ENCODE data around the gene ULBP2. TPM values are rescaled to one million over a fixed set of nuclear protein-coding genes. Genes with fewer than 3 reads are reported as not detected.

ULBP2 gene
- total and polyA plus RNA-seq, 8 donors, result 2.2 to 3.6 (median 2.5) TPM

- intact Hi-C loops (cut with DNase I), result no loop called here
- TF ChIP-seq CTCF (IDR thresholded peaks at IDR 0.05), result no peak
- Histone ChIP-seq H3K36me3 (no peaks in the 10 kb centered on the region), H3K4me3 (no peak overlapping the region), H3K4me1 (peaks cover 9 to 27% of the 10 kb centered on the region in 2 donors), H3K27me3 (no peaks in the 10 kb centered on the region), H3K9me3 (no peaks in the 10 kb centered on the region), H3K27ac (no peak overlapping the region)
- ATAC-seq, result no peak
- DNase-seq, result no peak
Observed at GRCh38 chr6:149899926-149900619, 41.7 kb upstream of the ULBP2 start.

- Histone ChIP-seq H3K4me3 (no peak overlapping the region), H3K4me1 (peaks cover 1 to 25% of the 10 kb centered on the region in 2 donors), H3K27me3 (no peaks in the 10 kb centered on the region), H3K36me3 (no peaks in the 10 kb centered on the region), H3K27ac (no peak overlapping the region), H3K9me3 (no peaks in the 10 kb centered on the region)
- no peak for TF ChIP-seq CTCF (IDR thresholded peaks at IDR 0.05)
- intact Hi-C loops (cut with DNase I), result no loop called here
- ATAC-seq (no peak), DNase-seq (no peak)
Observed at GRCh38 chr6:149900620-149901443, 41.0 kb upstream of the ULBP2 start.

- intact Hi-C loops (cut with DNase I), result no loop called here
- Histone ChIP-seq H3K27me3 (no peaks in the 10 kb centered on the region), H3K36me3 (no peaks in the 10 kb centered on the region), H3K4me3 (no peak overlapping the region), H3K4me1 (peaks cover 0 to 21% of the 10 kb centered on the region in 2 donors), H3K9me3 (no peaks in the 10 kb centered on the region), H3K27ac (no peak overlapping the region)
- DNase-seq (no peak), ATAC-seq (no peak)
- no peak for TF ChIP-seq CTCF (IDR thresholded peaks at IDR 0.05)
Observed at GRCh38 chr6:149901444-149902140, 40.2 kb upstream of the ULBP2 start.

GRCh38 chr6:149903938-149904611, 37.7 kb upstream of the ULBP2 start:
- no peak overlapping the region for H3K4me3 ChIP-seq
- H3K4me1 ChIP-seq, result peaks cover 0 to 7% of the 10 kb centered on the region in 2 donors
- no peak for TF ChIP-seq CTCF (IDR thresholded peaks at IDR 0.05)
- no peak for ATAC-seq
- no peak overlapping the region for H3K27ac ChIP-seq
- no peaks in the 10 kb centered on the region for H3K36me3 ChIP-seq
- intact Hi-C loops (cut with DNase I), result no loop called here
- DNase-seq, result no peak
- H3K27me3 ChIP-seq, result no peaks in the 10 kb centered on the region
- H3K9me3 ChIP-seq, result peaks cover 0 to 12% of the 10 kb centered on the region in 2 donors
